ENCODE results near the gene SFTPA2.

GRCh38 chr10:79586933-79587332 is 26.7 kb upstream of the SFTPA2 start:
- TF ChIP-seq CTCF (IDR thresholded peaks at IDR 0.05) (no peak), POLR2A (IDR thresholded peaks at IDR 0.05) (no peak)
